ENCODE data around the gene TOPAZ1.
"Not testable (repeated sequence)": the region's sequence is repeated elsewhere in the genome, so short reads cannot be mapped to it uniquely, and the experiment has no call there.

The TOPAZ1 gene

GRCh38 chr3:44334326-44334725 is 92.6 kb downstream of the TOPAZ1 start:
- no peak for DNase-seq (ENCODE audit: low spot score)

- DNase-seq (ENCODE audit: low spot score): peak; percentile 33
These were observed 95.6 kb downstream of the TOPAZ1 start for GRCh38 chr3:44337248-44337785.

GRCh38 chr3:44338010-44338827 is 96.5 kb downstream of the TOPAZ1 start, which contains the start of gene TCAIM:
Gene TCAIM, plus strand, starts transcription at chr3:44338766. Its CDS starts 16,017 bp downstream, at chr3:44354783.
- peak; percentile 96 for DNase-seq (ENCODE audit: low spot score)

GRCh38 chr3:44338828-44339127 is 97.1 kb downstream of the TOPAZ1 start:
- no peak for DNase-seq (ENCODE audit: low spot score)

GRCh38 chr3:44339181-44340057 is 97.7 kb downstream of the TOPAZ1 start:
- no peak for DNase-seq (ENCODE audit: low spot score)

GRCh38 chr3:44340058-44340395 is 98.3 kb downstream of the TOPAZ1 start:
- DNase-seq (ENCODE audit: low spot score): no peak

- no peak for DNase-seq (ENCODE audit: low spot score)
These were observed 100.6 kb downstream of the TOPAZ1 start for GRCh38 chr3:44342176-44342790.

GRCh38 chr3:44343421-44343820 is 101.7 kb downstream of the TOPAZ1 start:
- no peak for DNase-seq (ENCODE audit: low spot score)

GRCh38 chr3:44346590-44346989 is 104.9 kb downstream of the TOPAZ1 start:
- DNase-seq (ENCODE audit: low spot score): not testable (repeated sequence)

GRCh38 chr3:44348993-44349392 is 107.3 kb downstream of the TOPAZ1 start:
- no peak for DNase-seq (ENCODE audit: low spot score)

GRCh38 chr3:44353355-44353924 is 111.8 kb downstream of the TOPAZ1 start:
- no peak for DNase-seq (ENCODE audit: low spot score)

GRCh38 chr3:44355362-44356033 is 113.8 kb downstream of the TOPAZ1 start:
- no peak for DNase-seq (ENCODE audit: low spot score)

- no peak for DNase-seq (ENCODE audit: low spot score)
These were observed 117.6 kb downstream of the TOPAZ1 start for GRCh38 chr3:44359146-44359751.

- DNase-seq (ENCODE audit: low spot score): no peak
These were observed 121.9 kb downstream of the TOPAZ1 start for GRCh38 chr3:44363591-44363990.

- DNase-seq (ENCODE audit: low spot score): no peak
These were observed 124.3 kb downstream of the TOPAZ1 start for GRCh38 chr3:44365952-44366351.

- DNase-seq (ENCODE audit: low spot score): no peak
These were observed 133.8 kb downstream of the TOPAZ1 start for GRCh38 chr3:44375450-44375849.

All from SW480 (cell line).